Measurements from ENCODE around the gene SNX14.
"Not testable (repeated sequence)": the region's sequence is repeated elsewhere in the genome, so short reads cannot be mapped to it uniquely, and the experiment has no call there.

GRCh38 chr6:85524281-85524680, 69.4 kb downstream of the SNX14 start:
- TF ChIP-seq CTCF, POLR2A (IDR thresholded peaks at IDR 0.05): not testable (repeated sequence)

Measured in Peyer's patch (tissue), 4 donors.